ENCODE data around the gene CTTNBP2. TPM values are rescaled to one million over a fixed set of nuclear protein-coding genes. Genes with fewer than 3 reads are reported as not detected.

CTTNBP2 gene
- total and polyA plus RNA-seq, 10 of the 15 experiments (the other 5 are each of a cell fraction or from before 2014, with no cell fraction given) = 0.04 to 0.43 TPM; not detected in 8

DNA sequence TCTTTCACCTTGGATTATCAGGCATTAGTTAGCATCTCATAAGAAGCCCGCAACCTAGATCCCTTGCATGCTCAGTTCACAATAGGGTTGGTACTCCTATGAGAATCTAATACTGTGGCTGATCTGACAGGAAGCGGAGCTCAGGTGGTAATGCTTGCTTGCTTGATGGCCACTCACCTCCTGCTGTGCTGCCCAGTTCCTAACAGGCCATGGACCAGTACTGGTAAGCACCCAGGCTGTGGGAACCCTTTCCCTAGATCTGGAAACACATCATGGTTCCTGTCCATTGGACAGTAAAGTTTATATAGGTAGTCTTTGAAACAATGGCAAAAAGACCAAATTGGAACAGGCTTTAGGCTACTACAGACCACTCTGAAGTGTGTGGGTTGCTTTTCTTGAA lies 9.4 kb upstream of the CTTNBP2 start (continued):
- TF ChIP-seq, protein P1, sequence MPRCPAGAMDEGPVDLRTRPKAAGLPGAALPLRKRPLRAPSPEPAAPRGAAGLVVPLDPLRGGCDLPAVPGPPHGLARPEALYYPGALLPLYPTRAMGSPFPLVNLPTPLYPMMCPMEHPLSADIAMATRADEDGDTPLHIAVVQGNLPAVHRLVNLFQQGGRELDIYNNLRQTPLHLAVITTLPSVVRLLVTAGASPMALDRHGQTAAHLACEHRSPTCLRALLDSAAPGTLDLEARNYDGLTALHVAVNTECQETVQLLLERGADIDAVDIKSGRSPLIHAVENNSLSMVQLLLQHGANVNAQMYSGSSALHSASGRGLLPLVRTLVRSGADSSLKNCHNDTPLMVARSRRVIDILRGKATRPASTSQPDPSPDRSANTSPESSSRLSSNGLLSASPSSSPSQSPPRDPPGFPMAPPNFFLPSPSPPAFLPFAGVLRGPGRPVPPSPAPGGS (IDR thresholded peaks at IDR 0.05; ENCODE audit: borderline replicate concordance, insufficient read depth, low read depth, low read length, poor library complexity, severe bottlenecking) = no peak
- TF ChIP-seq ZSCAN29 (IDR thresholded peaks at IDR 0.05) = no peak
- TF ChIP-seq ZNF274 (IDR thresholded peaks at IDR 0.05; ENCODE audit: insufficient read depth, insufficient read length) = no peak
- TF ChIP-seq IKZF2 (IDR thresholded peaks at IDR 0.05) = no peak
- no peak for TF ChIP-seq CEBPB (IDR thresholded peaks at IDR 0.05; ENCODE audit: borderline replicate concordance in 1 of 2, low read depth in 2 of 2, low read length in 2 of 2)
- no peak for TF ChIP-seq JUND (IDR thresholded peaks at IDR 0.05; ENCODE audit: low read depth, low read length)
- TF ChIP-seq, protein P2, sequence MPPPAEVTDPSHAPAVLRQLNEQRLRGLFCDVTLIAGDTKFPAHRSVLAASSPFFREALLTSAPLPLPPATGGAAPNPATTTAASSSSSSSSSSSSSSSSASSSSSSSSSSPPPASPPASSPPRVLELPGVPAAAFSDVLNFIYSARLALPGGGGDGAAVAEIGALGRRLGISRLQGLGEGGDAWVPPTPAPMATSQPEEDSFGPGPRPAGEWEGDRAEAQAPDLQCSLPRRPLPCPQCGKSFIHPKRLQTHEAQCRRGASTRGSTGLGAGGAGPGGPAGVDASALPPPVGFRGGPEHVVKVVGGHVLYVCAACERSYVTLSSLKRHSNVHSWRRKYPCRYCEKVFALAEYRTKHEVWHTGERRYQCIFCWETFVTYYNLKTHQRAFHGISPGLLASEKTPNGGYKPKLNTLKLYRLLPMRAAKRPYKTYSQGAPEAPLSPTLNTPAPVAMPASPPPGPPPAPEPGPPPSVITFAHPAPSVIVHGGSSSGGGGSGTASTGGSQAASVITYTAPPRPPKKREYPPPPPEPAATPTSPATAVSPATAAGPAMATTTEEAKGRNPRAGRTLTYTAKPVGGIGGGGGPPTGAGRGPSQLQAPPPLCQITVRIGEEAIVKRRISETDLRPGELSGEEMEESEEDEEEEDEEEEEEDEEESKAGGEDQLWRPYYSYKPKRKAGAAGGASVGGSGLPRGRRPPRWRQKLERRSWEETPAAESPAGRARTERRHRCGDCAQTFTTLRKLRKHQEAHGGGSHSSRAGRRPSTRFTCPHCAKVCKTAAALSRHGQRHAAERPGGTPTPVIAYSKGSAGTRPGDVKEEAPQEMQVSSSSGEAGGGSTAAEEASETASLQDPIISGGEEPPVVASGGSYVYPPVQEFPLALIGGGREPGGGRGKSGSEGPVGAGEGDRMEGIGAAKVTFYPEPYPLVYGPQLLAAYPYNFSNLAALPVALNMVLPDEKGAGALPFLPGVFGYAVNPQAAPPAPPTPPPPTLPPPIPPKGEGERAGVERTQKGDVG (CRISPR knock-in tag; IDR thresholded peaks at IDR 0.05) = no peak
- TF ChIP-seq POLR2AphosphoS2 (IDR thresholded peaks at IDR 0.05; ENCODE audit: low read depth, low read length) = no peak
- no peak for TF ChIP-seq KAT2A (conservative IDR thresholded peaks at IDR 0.05; ENCODE audit: control insufficient read depth, low read depth, low read length)
